Natural killer cell treated with Interleukin-12 subunit alpha and Interleukin-12 subunit beta and Interleukin-15 and Interleukin-18, amount 100 ng/mL, for 72 hours (primary cell): ENCODE data around the gene ATP6V0D1. TPM values are rescaled to one million over a fixed set of nuclear protein-coding genes. Genes with fewer than 3 reads are reported as not detected.

Experiments
- ATAC-seq, 2 donors: fragments of 150-1000 bp; cut with Tn5 transposase in 1 of 2; sonication (Bioruptor Pico), chemical (Tn5 transposase) in 1 of 2; 2 replicates each; pipeline ENCODE4 v1.10.0; 2021
- DNase-seq: peaks from one replicate; pipeline ENCODE4 v3.0.0; 2022; ENCODE audit warnings: low spot score
- H3K27ac Mint-ChIP-seq, 2 donors: 1 replicate in 1 of 2; 2 replicates in 1 of 2; pipeline ENCODE4 v1.8.0; 2022; ENCODE audit warnings: mixed read lengths in 2 of 2, mild to moderate bottlenecking in 1 of 2, moderate library complexity in 1 of 2
- H3K27me3 Mint-ChIP-seq, 2 donors: 1 replicate in 1 of 2; 2 replicates in 1 of 2; pipeline ENCODE4 v1.8.0; 2022; ENCODE audit warnings: mixed read lengths in 2 of 2
- H3K36me3 Mint-ChIP-seq: one replicate; pipeline ENCODE4 v1.8.0; 2022; ENCODE audit warnings: mixed read lengths
- H3K4me1 Mint-ChIP-seq, 2 donors: 1 replicate in 1 of 2; 2 replicates in 1 of 2; pipeline ENCODE4 v1.8.0; 2022; ENCODE audit warnings: low read depth in 2 of 2, mixed read lengths in 2 of 2, mild to moderate bottlenecking in 1 of 2
- H3K4me3 Mint-ChIP-seq: one replicate; pipeline ENCODE4 v1.8.0; 2022; ENCODE audit warnings: mixed read lengths
- H3K9me3 Mint-ChIP-seq: 2 replicates; pipeline ENCODE4 v1.8.0; 2022; ENCODE audit warnings: mixed read lengths
- total RNA-seq, 2 donors: library from RNA; stranded (reverse); gene quantifications; one replicate each; pipeline ENCODE4 v1.2.3, GENCODE V29; 2022

The ATP6V0D1 gene
- total RNA-seq, 2 donors from 2014 or later, result 66.9 to 85.5 TPM

DNA sequence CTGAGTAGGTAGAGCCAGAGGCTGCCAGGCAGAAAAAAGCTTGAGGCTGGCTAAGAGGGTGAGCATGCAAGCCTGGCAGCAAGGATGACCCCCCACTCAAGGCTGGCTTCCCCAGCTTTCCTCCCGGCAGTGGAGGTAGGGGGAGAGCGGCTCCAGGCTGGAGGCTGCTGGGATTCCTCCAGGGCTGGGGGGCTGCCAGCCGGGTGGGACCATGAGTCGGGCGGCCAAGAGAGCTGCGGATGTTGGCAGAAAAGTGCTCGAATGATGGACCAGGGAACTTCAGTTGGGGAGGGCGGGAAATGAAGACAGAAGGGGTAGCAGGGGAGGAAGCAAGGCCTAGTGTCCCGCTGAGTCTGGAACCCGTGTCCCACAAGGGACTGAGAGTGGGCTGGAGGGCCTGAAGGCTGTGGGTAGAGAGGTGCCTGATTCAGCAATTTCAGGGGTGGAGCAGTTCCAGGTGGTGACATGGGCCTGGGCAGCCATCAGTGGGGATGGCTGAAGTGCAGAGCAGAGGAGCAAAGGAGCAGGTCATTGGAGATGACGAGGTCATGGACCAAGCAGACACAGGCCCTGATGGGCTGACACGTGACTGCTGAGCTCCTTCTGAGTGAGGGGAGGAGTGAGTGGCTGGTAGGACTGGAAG is 29.8 kb downstream of the ATP6V0D1 start:
- Mint-ChIP-seq H3K27ac (no peak overlapping the region), H3K27me3 (no peaks in the 10 kb centered on the region), H3K9me3 (no peaks in the 10 kb centered on the region), H3K4me3 (no peak overlapping the region), H3K4me1 (peaks cover 11 to 42% of the 10 kb centered on the region in 2 donors), H3K36me3 (no peaks in the 10 kb centered on the region)
- DNase-seq (no peak), ATAC-seq (no peak)

DNA sequence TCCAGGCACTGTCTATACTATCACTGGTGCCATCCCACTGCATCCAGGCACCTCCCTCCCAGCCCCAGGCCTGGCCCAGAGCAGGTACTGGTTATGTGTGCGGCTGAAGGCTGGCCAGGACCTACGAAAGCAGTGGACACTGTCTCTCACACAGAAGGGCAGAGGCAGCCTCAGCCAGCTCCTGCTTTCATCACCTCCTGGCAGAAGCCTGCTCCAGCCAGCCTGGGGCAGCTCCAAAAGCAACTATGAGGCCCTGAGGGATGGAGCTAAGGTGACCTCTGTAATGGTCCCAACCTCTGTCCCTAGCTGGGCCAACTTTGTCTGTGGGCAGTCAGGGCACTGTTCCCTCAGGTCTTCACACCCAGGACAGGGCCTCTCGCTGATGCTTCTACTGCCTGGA is 31.2 kb downstream of the ATP6V0D1 start:
- H3K4me3 Mint-ChIP-seq, result no peak overlapping the region
- ATAC-seq (no peak), DNase-seq (no peak)
- H3K9me3 Mint-ChIP-seq, result no peaks in the 10 kb centered on the region
- peaks cover 3 to 39% of the 10 kb centered on the region in 2 donors for H3K4me1 Mint-ChIP-seq
- no peaks in the 10 kb centered on the region for H3K27me3 Mint-ChIP-seq
- H3K27ac Mint-ChIP-seq, result no peak overlapping the region
- H3K36me3 Mint-ChIP-seq, result no peaks in the 10 kb centered on the region

GRCh38 chr16:67449336-67449735 is 31.6 kb downstream of the ATP6V0D1 start:
- no peak overlapping the region for H3K27ac Mint-ChIP-seq
- ATAC-seq (no peak), DNase-seq (no peak)
- H3K36me3 Mint-ChIP-seq, result no peaks in the 10 kb centered on the region
- no peaks in the 10 kb centered on the region for H3K27me3 Mint-ChIP-seq
- no peak overlapping the region for H3K4me3 Mint-ChIP-seq
- no peaks in the 10 kb centered on the region for H3K9me3 Mint-ChIP-seq
- peaks cover 0 to 38% of the 10 kb centered on the region in 2 donors for H3K4me1 Mint-ChIP-seq

DNA sequence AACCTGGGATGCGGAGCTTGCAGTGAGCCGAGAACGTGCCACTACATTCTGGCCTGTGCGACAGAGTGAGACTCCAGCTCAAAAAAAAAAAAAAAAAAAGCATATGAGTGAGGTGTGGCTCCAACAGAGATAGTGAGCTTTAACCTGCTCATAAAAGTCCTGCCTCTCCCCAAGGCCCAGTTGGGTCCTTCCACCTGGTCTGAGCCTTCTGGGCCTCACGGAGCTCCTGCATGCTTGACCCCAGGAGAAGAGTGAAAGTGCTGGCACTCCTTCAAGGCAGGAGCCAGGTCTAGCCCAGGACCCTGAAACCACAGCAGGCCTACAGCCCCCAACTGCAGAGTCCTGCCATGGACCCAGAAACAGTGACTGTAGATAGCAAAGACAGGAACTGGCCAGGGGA is 32.4 kb downstream of the ATP6V0D1 start:
- Mint-ChIP-seq H3K4me1 (peaks cover 0 to 32% of the 10 kb centered on the region in 2 donors), H3K27me3 (no peaks in the 10 kb centered on the region), H3K9me3 (no peaks in the 10 kb centered on the region), H3K27ac (no peak overlapping the region), H3K4me3 (no peak overlapping the region), H3K36me3 (no peaks in the 10 kb centered on the region)
- no peak for DNase-seq
- ATAC-seq, result no peak

DNA sequence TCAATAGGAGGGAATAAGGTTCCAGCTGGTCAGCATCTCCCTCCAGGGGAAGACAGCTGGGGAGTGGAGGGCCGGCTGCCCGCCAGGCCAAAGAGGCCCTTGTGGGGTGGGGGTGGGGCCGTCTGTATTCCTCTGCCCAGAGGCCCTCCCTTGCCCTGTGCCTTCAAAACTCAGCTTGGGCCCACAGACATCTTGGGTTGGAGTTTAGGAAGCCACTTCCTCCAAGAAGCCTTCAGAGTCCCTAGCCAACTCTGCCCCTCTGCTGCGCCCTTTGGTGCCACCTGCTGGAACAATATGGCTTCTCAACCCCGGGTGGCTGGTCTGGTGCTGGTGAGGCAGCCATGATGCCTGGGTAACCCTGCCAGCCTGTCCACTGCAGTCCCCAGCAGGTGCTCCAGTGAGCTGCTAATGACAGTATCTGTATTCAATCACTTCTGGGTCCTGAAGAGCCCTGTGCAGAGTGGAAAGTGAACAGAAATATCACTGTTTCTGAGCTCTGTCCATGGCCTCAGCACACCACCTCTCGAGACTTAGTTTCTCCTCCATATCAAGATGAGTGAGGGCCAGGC is 33.4 kb downstream of the ATP6V0D1 start:
- peaks cover 0 to 33% of the 10 kb centered on the region in 2 donors for H3K4me1 Mint-ChIP-seq
- no peaks in the 10 kb centered on the region for H3K27me3 Mint-ChIP-seq
- no peak overlapping the region for H3K27ac Mint-ChIP-seq
- DNase-seq, result peak; percentile 70
- H3K36me3 Mint-ChIP-seq, result no peaks in the 10 kb centered on the region
- peak; percentile 73 to 78 for ATAC-seq
- H3K9me3 Mint-ChIP-seq, result no peaks in the 10 kb centered on the region
- H3K4me3 Mint-ChIP-seq, result no peak overlapping the region

DNA sequence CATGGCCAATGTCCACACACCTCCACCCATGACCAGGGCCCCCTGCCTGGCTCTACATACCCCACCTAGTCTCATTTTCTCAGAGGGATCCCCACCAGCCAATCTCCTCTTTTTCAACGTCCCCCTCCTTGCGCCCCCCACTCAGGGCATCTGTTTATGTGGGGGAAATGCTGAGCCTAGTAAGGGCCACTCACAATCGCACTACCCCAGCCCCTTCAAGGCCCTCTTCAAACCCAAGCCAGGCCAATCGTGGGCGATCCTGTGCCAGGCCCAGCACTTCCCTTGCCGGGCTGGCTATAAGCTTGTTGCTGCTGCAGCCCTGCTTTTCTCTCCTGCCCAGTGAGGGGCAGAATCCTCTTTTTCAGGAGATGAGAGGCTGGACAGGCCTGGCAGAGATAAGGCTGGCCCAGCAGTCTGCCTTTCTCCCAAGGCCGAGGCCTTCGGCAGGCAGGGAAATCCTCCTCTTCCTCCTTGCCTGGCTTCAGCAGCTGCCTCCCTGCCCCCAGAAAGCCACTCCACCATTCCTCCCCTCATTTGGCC is 33.9 kb downstream of the ATP6V0D1 start:
- peak overlapping the region in 1 of 2 donors; percentile 80 for H3K27ac Mint-ChIP-seq
- no peaks in the 10 kb centered on the region for H3K27me3 Mint-ChIP-seq
- H3K36me3 Mint-ChIP-seq, result no peaks in the 10 kb centered on the region
- no peak for ATAC-seq
- H3K4me3 Mint-ChIP-seq, result no peak overlapping the region
- H3K9me3 Mint-ChIP-seq, result no peaks in the 10 kb centered on the region
- peaks cover 0 to 31% of the 10 kb centered on the region in 2 donors for H3K4me1 Mint-ChIP-seq
- no peak for DNase-seq

GRCh38 chr16:67445913-67446907 is 34.7 kb downstream of the ATP6V0D1 start:
- ATAC-seq, result no peak
- H3K36me3 Mint-ChIP-seq, result no peaks in the 10 kb centered on the region
- H3K4me3 Mint-ChIP-seq, result no peak overlapping the region
- H3K9me3 Mint-ChIP-seq, result no peaks in the 10 kb centered on the region
- no peaks in the 10 kb centered on the region for H3K27me3 Mint-ChIP-seq
- no peak for DNase-seq
- peaks cover 0 to 34% of the 10 kb centered on the region in 2 donors for H3K4me1 Mint-ChIP-seq
- H3K27ac Mint-ChIP-seq, result peak overlapping the region in 1 of 2 donors; percentile 80

DNA sequence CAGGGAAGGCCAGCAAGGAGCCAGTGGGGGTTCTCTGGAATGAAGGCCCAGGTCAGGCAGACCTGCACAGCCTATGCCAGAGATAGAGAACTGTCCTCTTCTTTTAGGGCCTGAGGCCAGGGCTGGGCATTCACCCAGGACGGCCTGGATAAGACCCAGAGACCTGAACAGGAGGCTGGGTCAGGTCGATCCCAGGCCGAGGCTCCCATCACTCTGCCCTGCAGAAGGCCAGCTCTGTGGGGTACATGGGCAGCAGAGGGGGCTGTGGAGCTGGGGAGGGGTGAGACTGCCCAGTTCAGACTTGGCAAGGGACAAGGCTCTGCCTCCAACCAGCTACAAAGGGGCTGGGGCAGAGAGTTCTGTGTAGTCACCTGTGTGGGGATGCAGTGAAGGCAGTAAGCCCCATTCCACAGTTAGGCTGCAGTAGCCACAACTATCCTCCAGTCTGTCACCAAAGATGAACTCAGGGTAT is 35.5 kb downstream of the ATP6V0D1 start:
- DNase-seq (no peak), ATAC-seq (no peak)
- Mint-ChIP-seq H3K27me3 (no peaks in the 10 kb centered on the region), H3K4me1 (peaks cover 0 to 31% of the 10 kb centered on the region in 2 donors), H3K27ac (no peak overlapping the region), H3K36me3 (no peaks in the 10 kb centered on the region), H3K9me3 (no peaks in the 10 kb centered on the region), H3K4me3 (no peak overlapping the region)

DNA sequence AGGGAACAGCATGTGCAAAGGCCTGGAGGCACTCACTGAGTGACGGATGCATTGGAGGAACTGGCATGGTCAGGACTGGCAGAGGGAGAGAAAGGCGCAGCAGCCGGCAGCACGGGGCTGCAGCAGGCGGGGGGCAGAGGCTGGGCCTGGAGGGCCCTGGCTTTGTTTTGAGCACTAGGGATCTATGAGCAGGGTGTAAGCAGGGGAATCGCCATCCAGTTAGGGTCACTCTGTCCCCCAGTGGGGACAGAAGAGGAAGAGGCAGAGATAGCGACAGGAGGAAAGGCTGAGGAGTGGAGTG is 35.9 kb downstream of the ATP6V0D1 start:
- ATAC-seq, result no peak
- H3K27ac Mint-ChIP-seq, result no peak overlapping the region
- DNase-seq, result no peak
- H3K9me3 Mint-ChIP-seq, result no peaks in the 10 kb centered on the region
- H3K4me1 Mint-ChIP-seq, result peaks cover 0 to 27% of the 10 kb centered on the region in 2 donors
- H3K4me3 Mint-ChIP-seq, result no peak overlapping the region
- no peaks in the 10 kb centered on the region for H3K36me3 Mint-ChIP-seq
- no peaks in the 10 kb centered on the region for H3K27me3 Mint-ChIP-seq

GRCh38 chr16:67444259-67445125 is 36.5 kb downstream of the ATP6V0D1 start:
- no peak for ATAC-seq
- no peaks in the 10 kb centered on the region for H3K36me3 Mint-ChIP-seq
- no peak for DNase-seq
- no peaks in the 10 kb centered on the region for H3K9me3 Mint-ChIP-seq
- no peaks in the 10 kb centered on the region for H3K27me3 Mint-ChIP-seq
- H3K27ac Mint-ChIP-seq, result no peak overlapping the region
- no peak overlapping the region for H3K4me3 Mint-ChIP-seq
- peaks cover 0 to 23% of the 10 kb centered on the region in 2 donors for H3K4me1 Mint-ChIP-seq

DNA sequence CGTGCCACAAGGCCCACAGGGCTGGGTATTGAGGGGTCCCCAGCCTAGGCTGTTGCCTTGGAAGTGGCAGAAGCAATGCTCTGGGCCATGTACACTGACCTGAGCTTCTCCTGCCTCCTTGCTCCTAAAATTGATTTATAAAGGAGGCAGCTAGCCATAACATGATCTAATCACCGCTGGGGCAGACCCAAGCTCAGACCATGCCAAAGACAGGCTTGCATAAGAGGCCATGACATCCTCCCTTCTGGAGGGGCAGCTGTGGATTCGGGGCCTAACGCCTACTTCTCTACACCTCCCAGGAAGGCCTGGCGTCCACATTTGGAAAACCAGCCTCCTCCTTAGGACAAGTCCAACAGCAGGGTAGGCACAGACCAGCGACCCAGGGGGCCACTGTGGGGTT is 37.7 kb downstream of the ATP6V0D1 start:
- no peak for DNase-seq
- no peak overlapping the region for H3K27ac Mint-ChIP-seq
- no peaks in the 10 kb centered on the region for H3K9me3 Mint-ChIP-seq
- H3K4me1 Mint-ChIP-seq, result peaks cover 6 to 25% of the 10 kb centered on the region in 2 donors
- no peak for ATAC-seq
- no peaks in the 10 kb centered on the region for H3K27me3 Mint-ChIP-seq
- H3K4me3 Mint-ChIP-seq, result no peak overlapping the region
- H3K36me3 Mint-ChIP-seq, result peaks cover 6% of the 10 kb centered on the region

- no peaks in the 10 kb centered on the region for H3K9me3 Mint-ChIP-seq
Observed at GRCh38 chr16:67442581-67443255, 38.2 kb downstream of the ATP6V0D1 start.

More at GRCh38 chr16:67442581-67443255, 38.2 kb downstream of the ATP6V0D1 start:
- no peaks in the 10 kb centered on the region for H3K27me3 Mint-ChIP-seq
- ATAC-seq, result no peak
- peaks cover 6% of the 10 kb centered on the region for H3K36me3 Mint-ChIP-seq
- H3K4me1 Mint-ChIP-seq, result peaks cover 9 to 28% of the 10 kb centered on the region in 2 donors
- no peak overlapping the region for H3K4me3 Mint-ChIP-seq
- H3K27ac Mint-ChIP-seq, result no peak overlapping the region
- DNase-seq, result no peak
